H1 (cell line): ENCODE results near the gene DTX3. TPM values are rescaled to one million over a fixed set of nuclear protein-coding genes. Genes with fewer than 3 reads are reported as not detected.

ENCODE experiments used
- CTCF ChIA-PET: fragments of 300-600 bp; sonication (Branson Sonifier 250); formaldehyde crosslinking; loops from one replicate; lab custom pipeline; 2021; ENCODE audit not compliant: partially characterized antibody; lab: Charles Lee
- POLR2A ChIA-PET: fragments of 300-600 bp; sonication (Branson Sonifier 250); formaldehyde crosslinking; loops from one replicate; lab custom pipeline; 2021; ENCODE audit warnings: inconsistent platforms; ENCODE audit not compliant: partially characterized antibody; lab: Charles Lee
- DNase-seq, 2 experiments: peaks; one replicate each; pipeline versions ENCODE4 v3.0.0 to v3.0.0-alpha.2; 2010 to 2022; ENCODE audit warnings: low spot score in 2 of 2, low read depth in 1 of 2, mixed read lengths in 1 of 2
- FAIRE-seq: peaks from 2 replicates; lab custom pipeline; 2011; peaks lifted over from hg19 to GRCh38; lab: Jason Lieb, UNC
- H2AFZ ChIP-seq: 2 replicates; pipeline ENCODE4 v1.8.1; 2012; ENCODE audit warnings: low read length, inconsistent platforms
- H2AK5ac ChIP-seq: 2 replicates; pipeline ENCODE4 v1.6.1; 2013; ENCODE audit warnings: low read depth, low read length
- H2BK120ac ChIP-seq: replicated peaks from 2 replicates; pipeline ENCODE3; 2013; ENCODE audit warnings: low read depth, low read length, inconsistent platforms
- H2BK12ac ChIP-seq: 2 replicates; pipeline ENCODE4 v1.6.1; 2013; ENCODE audit warnings: low read depth, low read length
- H2BK15ac ChIP-seq: 2 replicates; pipeline ENCODE4 v1.6.1; 2013; ENCODE audit warnings: low read length
- H2BK20ac ChIP-seq: 2 replicates; pipeline ENCODE4 v1.6.1; 2013; ENCODE audit warnings: low read length
- H2BK5ac ChIP-seq: 2 replicates; pipeline ENCODE4 v1.6.1; 2013; ENCODE audit warnings: low read depth, low read length
- H3K14ac ChIP-seq: 2 replicates; pipeline ENCODE4 v1.6.1; 2013; ENCODE audit warnings: inconsistent platforms; ENCODE audit not compliant: insufficient read length
- H3K18ac ChIP-seq: 2 replicates; pipeline ENCODE4 v1.6.1; 2013; ENCODE audit warnings: low read length; ENCODE audit errors: extremely low read depth
- H3K23ac ChIP-seq: 2 replicates; pipeline ENCODE4 v1.6.1; 2013; ENCODE audit warnings: inconsistent platforms; ENCODE audit not compliant: insufficient read length
- H3K23me2 ChIP-seq: 2 replicates; pipeline ENCODE4 v1.6.1; 2013; ENCODE audit warnings: low read depth, low read length
- H3K27ac ChIP-seq: 2 replicates; pipeline ENCODE4 v1.6.1; 2011; ENCODE audit warnings: low read depth, low read length, inconsistent platforms
- H3K27me3 ChIP-seq, 4 experiments: replicated peaks in 1 of 4; 1 replicate in 1 of 4; 2 replicates in 3 of 4; pipeline versions ENCODE4 v1.6.1 to v1.8.1; 2011 to 2013; ENCODE audit warnings: low read length in 3 of 4, mild to moderate bottlenecking in 3 of 4, inconsistent platforms in 2 of 4, mixed read lengths in 2 of 4, moderate library complexity in 1 of 4; ENCODE audit not compliant: control insufficient read depth in 3 of 4, insufficient read depth in 3 of 4; ENCODE audit errors: extremely low read depth in 1 of 4
- H3K36me3 ChIP-seq, 4 experiments: 2 replicates each; pipeline versions ENCODE4 v1.6.1 to v1.8.1; 2011 to 2013; ENCODE audit warnings: mild to moderate bottlenecking in 4 of 4, low read length in 3 of 4, moderate library complexity in 2 of 4, control low read depth in 1 of 4, inconsistent platforms in 1 of 4; ENCODE audit not compliant: insufficient read depth in 4 of 4, control insufficient read depth in 2 of 4
- H3K4ac ChIP-seq: replicated peaks from 2 replicates; pipeline ENCODE3; 2013; ENCODE audit warnings: low read length, low read depth, mixed read lengths, inconsistent platforms; ENCODE audit not compliant: insufficient read length
- H3K4me1 ChIP-seq, 4 experiments: replicated peaks in 1 of 4; 1 replicate in 1 of 4; 2 replicates in 3 of 4; pipeline versions ENCODE4 v1.6.1 to v1.8.1; 2011 to 2013; ENCODE audit warnings: low read length in 3 of 4, inconsistent platforms in 2 of 4, mixed read lengths in 1 of 4; ENCODE audit not compliant: insufficient read depth in 4 of 4, control insufficient read depth in 3 of 4
- H3K4me2 ChIP-seq, 2 experiments: 2 replicates each; pipeline versions ENCODE4 v1.6.1 to v1.8.1; 2011 to 2013; ENCODE audit warnings: low read depth in 2 of 2, low read length in 2 of 2, control low read depth in 1 of 2, inconsistent platforms in 1 of 2, mild to moderate bottlenecking in 1 of 2; ENCODE audit not compliant: insufficient read depth in 1 of 2
- H3K4me3 ChIP-seq, 4 experiments: fragments of 200-600, 300-600 bp in 1 of 4; sonication (generic), shearing (Covaris generic), sonication (Bioruptor Twin) in 1 of 4; 2 replicates each; pipeline versions ENCODE4 v1.5.1 to v1.8.1; 2011 to 2016; ENCODE audit warnings: low read length in 4 of 4, low read depth in 3 of 4, control low read depth in 2 of 4, inconsistent platforms in 2 of 4, mild to moderate bottlenecking in 2 of 4, mixed read lengths in 1 of 4, moderate library complexity in 1 of 4; ENCODE audit not compliant: insufficient read depth in 2 of 4; ENCODE audit errors: extremely low read depth in 1 of 4
- H3K56ac ChIP-seq: replicated peaks from 2 replicates; pipeline ENCODE3; 2013; ENCODE audit warnings: low read depth, mild to moderate bottlenecking, mixed read lengths, low read length, inconsistent platforms; ENCODE audit not compliant: insufficient read length
- H3K79me1 ChIP-seq: 2 replicates; pipeline ENCODE4 v1.6.1; 2013; ENCODE audit warnings: low read depth, low read length, control low read depth
- H3K79me2 ChIP-seq, 2 experiments: 2 replicates each; pipeline versions ENCODE4 v1.6.1 to v1.8.1; 2012 to 2013; ENCODE audit warnings: low read length in 2 of 2, mild to moderate bottlenecking in 2 of 2, inconsistent platforms in 1 of 2; ENCODE audit not compliant: insufficient read depth in 2 of 2, control insufficient read depth in 1 of 2
- H3K9ac ChIP-seq, 4 experiments: replicated peaks in 1 of 4; 1 replicate in 1 of 4; 2 replicates in 3 of 4; pipeline versions ENCODE4 v1.6.1 to v1.8.1; 2011 to 2013; ENCODE audit warnings: low read depth in 3 of 4, low read length in 3 of 4, control low read depth in 2 of 4, mild to moderate bottlenecking in 2 of 4, moderate library complexity in 2 of 4, inconsistent platforms in 1 of 4; ENCODE audit errors: extremely low read depth in 1 of 4
- H3K9me3 ChIP-seq, 2 experiments: 2 replicates each; pipeline versions ENCODE4 v1.6.1 to v1.8.1; 2012 to 2013; ENCODE audit warnings: mild to moderate bottlenecking in 2 of 2, moderate library complexity in 2 of 2, control low read depth in 1 of 2, inconsistent platforms in 1 of 2, low read depth in 1 of 2, low read length in 1 of 2, mixed read lengths in 1 of 2; ENCODE audit not compliant: insufficient read depth in 2 of 2
- H4K20me1 ChIP-seq, 2 experiments: replicated peaks in 1 of 2; 2 replicates each; pipeline versions ENCODE3 to v1.8.1; 2011 to 2013; ENCODE audit warnings: inconsistent platforms in 2 of 2, low read length in 2 of 2, mild to moderate bottlenecking in 1 of 2; ENCODE audit not compliant: insufficient read depth in 2 of 2, control insufficient read depth in 1 of 2
- H4K5ac ChIP-seq: 2 replicates; pipeline ENCODE4 v1.6.1; 2013; ENCODE audit warnings: low read length, low read depth, mixed read lengths, inconsistent platforms; ENCODE audit not compliant: insufficient read length
- H4K8ac ChIP-seq: 2 replicates; pipeline ENCODE4 v1.8.0; 2013; ENCODE audit warnings: mild to moderate bottlenecking, moderate library complexity, low read length, inconsistent platforms; ENCODE audit not compliant: insufficient read depth; ENCODE audit errors: extremely low read depth
- H4K91ac ChIP-seq: replicated peaks from 2 replicates; pipeline ENCODE3; 2013; ENCODE audit warnings: low read length, mixed read lengths, inconsistent platforms; ENCODE audit not compliant: insufficient read length
- BCL11A ChIP-seq, 2 experiments: IDR thresholded peaks; one replicate each; pipeline ENCODE4 v1.6.1; 2011; ENCODE audit warnings: low read depth in 2 of 2, low read length in 2 of 2, mild to moderate bottlenecking in 2 of 2
- CBX5 ChIP-seq: fragments of 300-800, 300-1000 bp; sonication (generic); IDR thresholded peaks from 2 replicates; pipeline ENCODE4 v1.7.1; 2016; ENCODE audit warnings: antibody characterized with exemption, low read length, low read depth
- CREB1 ChIP-seq: IDR thresholded peaks from 2 replicates; pipeline ENCODE4 v1.6.1; 2012; ENCODE audit warnings: inconsistent platforms
- EP300 ChIP-seq, 2 experiments: IDR thresholded peaks; 1 replicate in 1 of 2; 2 replicates in 1 of 2; pipeline ENCODE4 v1.6.1; 2011 to 2012; ENCODE audit warnings: low read depth in 2 of 2, low read length in 2 of 2, mild to moderate bottlenecking in 2 of 2, borderline replicate concordance in 1 of 2, inconsistent platforms in 1 of 2, moderate library complexity in 1 of 2
- KDM5A ChIP-seq: fragments of 200-600 bp; IDR thresholded peaks from 2 replicates; pipeline ENCODE4 v1.7.1; 2012; ENCODE audit warnings: mild to moderate bottlenecking, low read length, inconsistent platforms, mixed read lengths
- RNF2 ChIP-seq: fragments of 200-900, 300-1000 bp; sonication (generic); IDR thresholded peaks from 2 replicates; pipeline ENCODE4 v1.7.1; 2016; ENCODE audit warnings: borderline replicate concordance, low read depth, mild to moderate bottlenecking, antibody characterized with exemption, low read length; ENCODE audit not compliant: poor library complexity, severe bottlenecking; ENCODE audit errors: missing control alignments
- SIRT6 ChIP-seq: IDR thresholded peaks from one replicate; pipeline ENCODE4 v1.7.1; 2012; ENCODE audit warnings: low read length, inconsistent platforms
- TAF1 ChIP-seq: IDR thresholded peaks from 2 replicates; pipeline ENCODE4 v1.6.1; 2011; ENCODE audit warnings: mild to moderate bottlenecking, low read depth, low read length
- TEAD4 ChIP-seq: IDR thresholded peaks from 2 replicates; pipeline ENCODE4 v1.6.1; 2012; ENCODE audit warnings: low read depth, low read length, inconsistent platforms, mixed read lengths
- WGBS, 2 experiments: shearing (Covaris generic) in 1 of 2; methylation state at CpG; one replicate each; pipeline versions ENCODE4 v1.1.6 to v1.1.7; 2013 to 2015; ENCODE audit warnings: low lambda C conversion rate in 2 of 2, mixed read lengths in 2 of 2, inconsistent platforms in 1 of 2, low coverage in 1 of 2, missing lambda C conversion rate in 1 of 2; ENCODE audit not compliant: insufficient replicate concordance in 2 of 2, insufficient coverage in 1 of 2, insufficient read length in 1 of 2; ENCODE audit errors: extremely low coverage in 1 of 2, missing lambda C conversion rate in 1 of 2; 5-methylcytosine and 5-hydroxymethylcytosine counted together
- polyA plus RNA-seq, 7 experiments: library from polyadenylated mRNA; depleted of rRNA in 3 of 7; stranded (reverse) in 5 of 7; unstranded in 2 of 7; fragments of >200 nt in 5 of 7; fragments of 200-250 nt in 2 of 7; gene quantifications; 1 replicate in 5 of 7; 2 replicates in 1 of 7; 4 replicates in 1 of 7; pipeline versions ENCODE4 v1.2.1 to v1.2.3, GENCODE V29; 2011 to 2013; ENCODE audit warnings: missing spikeins in 2 of 7, mixed read lengths in 2 of 7
- total RNA-seq: library from RNA; stranded (reverse); fragmentation: NEBNext Ultra II Directional; extraction: Animal tissue kit (Norgen Biotek cat#: 25700); gene quantifications from 2 replicates; pipeline ENCODE4 v1.2.1, GENCODE V29; 2021
- TF ChIP-seq, protein P1 (sequence below): IDR thresholded peaks from 2 replicates; pipeline ENCODE4 v1.6.1; 2012; ENCODE audit warnings: inconsistent platforms

DTX3 gene
- total and polyA plus RNA-seq, 2 of the 8 experiments (the other 6 are each of a cell fraction or from before 2014, with no cell fraction given): 41.8 to 92.5 TPM

GRCh38 chr12:57618966-57619433 lies 14.4 kb downstream of the DTX3 start:
- Histone ChIP-seq H3K4me3 (peak overlapping the region; percentile 11 to 48 (median 37); a peak in 7 of 8 replicates), H4K8ac (no peak overlapping the region; the same call in 1 of the 2 replicates), H2AK5ac (no peak overlapping the region), H4K91ac (no peak overlapping the region), H2BK5ac (no peak overlapping the region), H2BK120ac (no peak overlapping the region), H3K23me2 (peaks cover 7% of the 10 kb centered on the region; the same call in 1 of the 2 replicates), H2AFZ (no peak overlapping the region), H3K79me2 (no peaks in the 10 kb centered on the region), H3K56ac (peak overlapping the region; percentile 49), H4K20me1 (peaks cover 0 to 31% of the 10 kb centered on the region in 2 experiments), H3K36me3 (no peaks in the 10 kb centered on the region), H2BK15ac (0 out of 2 replicates have a peak overlapping the region, but pooled peaks have one; percentile 61), H3K4me2 (peak overlapping the region; percentile 54 to 74), H2BK20ac (no peak overlapping the region), H3K4me1 (peaks cover 1 to 19% (median 12%) of the 10 kb centered on the region in 4 experiments), H3K23ac (no peak overlapping the region), H3K9ac (no peak overlapping the region), H3K79me1 (0 out of 2 replicates have a peak, but pooled peaks cover 2% of the 10 kb centered on the region), H2BK12ac (0 out of 2 replicates have a peak overlapping the region, but pooled peaks have one; percentile 50), H3K27me3 (peaks cover 62 to 95% (median 93%) of the 10 kb centered on the region in 4 experiments), H3K9me3 (no peaks in the 10 kb centered on the region; a peak in 1 of 4 replicates), H3K27ac (no peak overlapping the region), H3K18ac (0 out of 2 replicates have a peak overlapping the region, but pooled peaks have one; percentile 60), H4K5ac (no peak overlapping the region), H3K14ac (no peak overlapping the region), H3K4ac (no peak overlapping the region)
- POLR2A ChIA-PET: interaction anchor here (0.7 to 3.6 kb wide), 6 partner anchors 9 to 126 kb away, joined by 4 to 45 read pairs (median 6); partner anchors contain the start of genes ARHGEF25, PIP4K2C and TSPAN31
- WGBS, 2 experiments: 33% methylated on average over 16 of the region's 16 CpGs; no CpG with 5 or more reads in 1 of the 2 experiments
- CTCF ChIA-PET: interaction anchor here (1.0 to 10.7 kb wide), 13 partner anchors 8 to 405 kb away, joined by 3 to 201 read pairs (median 13); partner anchors contain the start of genes ARHGEF25, B4GALNT1, DTX3 and PIP4K2C
- no peak for TF ChIP-seq EP300 (IDR thresholded peaks at IDR 0.05; ENCODE audit: borderline replicate concordance in 1 of 2, low read depth in 2 of 2, low read length in 2 of 2)
- TF ChIP-seq RNF2: no peak
- TF ChIP-seq, protein P1, sequence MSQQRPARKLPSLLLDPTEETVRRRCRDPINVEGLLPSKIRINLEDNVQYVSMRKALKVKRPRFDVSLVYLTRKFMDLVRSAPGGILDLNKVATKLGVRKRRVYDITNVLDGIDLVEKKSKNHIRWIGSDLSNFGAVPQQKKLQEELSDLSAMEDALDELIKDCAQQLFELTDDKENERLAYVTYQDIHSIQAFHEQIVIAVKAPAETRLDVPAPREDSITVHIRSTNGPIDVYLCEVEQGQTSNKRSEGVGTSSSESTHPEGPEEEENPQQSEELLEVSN: no peak
- no peak for TF ChIP-seq TAF1
- TF ChIP-seq CREB1: no peak
- TF ChIP-seq TEAD4: no peak
- TF ChIP-seq CBX5: no peak
- TF ChIP-seq KDM5A: no peak
- no peak for TF ChIP-seq SIRT6
- no peak for TF ChIP-seq BCL11A (IDR thresholded peaks at IDR 0.05; ENCODE audit: low read depth in 2 of 2, low read length in 2 of 2)
- FAIRE-seq (no peak), DNase-seq (peak in 1 of 2 experiments; percentile 59)
